ENCODE data around the gene HOXA3. TPM values are rescaled to one million over a fixed set of nuclear protein-coding genes. Genes with fewer than 3 reads are reported as not detected.
A peak's percentile ranks its signal among the peaks of the same experiment; 100 is the strongest.

HOXA3 gene
- polyA plus RNA-seq, 1 of the 3 experiments (the other 2 are of a cell fraction), result 0.15 TPM

GRCh38 chr7:27200761-27201579 is 48.6 kb upstream of the HOXA3 start:
- Histone ChIP-seq H3K4me2 (peak overlapping the region; percentile 51), H3K9me2 (no peaks in the 10 kb centered on the region), H2AFZ (ENCODE audit: low read depth) (no peak overlapping the region), H3K36me3 (replicated peaks in 1 of 2; ENCODE audit: control insufficient read depth in 1 of 2, insufficient read depth in 2 of 2, low read length in 1 of 2) (no peaks in the 10 kb centered on the region), H3F3A (replicated peaks; ENCODE audit: insufficient read depth) (peaks cover 5% of the 10 kb centered on the region), H3K79me2 (ENCODE audit: insufficient read depth) (no peaks in the 10 kb centered on the region), H3K9ac (no peak overlapping the region), H3K4me1 (ENCODE audit: control insufficient read depth in 1 of 2, insufficient read depth in 2 of 2, low read depth in 1 of 2, low read length in 1 of 2) (peaks cover 0 to 7% of the 10 kb centered on the region in 2 experiments; a peak in 1 of 4 replicates), H3K27me3 (ENCODE audit: insufficient read depth) (peaks cover 84% of the 10 kb centered on the region), H3K27ac (ENCODE audit: low read depth in 2 of 2, low read length in 1 of 2) (no peak overlapping the region), H4K20me1 (ENCODE audit: insufficient read depth) (peaks cover 6% of the 10 kb centered on the region; the same call in 1 of the 2 replicates), H3K4me3 (ENCODE audit: low read depth in 2 of 2, low read length in 1 of 2) (peak overlapping the region in 1 of 2 experiments; percentile 7; a peak in 1 of 4 replicates), H3K9me3 (no peaks in the 10 kb centered on the region)
- DNase-seq, result no peak
- ChIA-PET POLR2A (no interaction called here), CTCF (interaction anchor here (0.9 to 5.2 kb wide), 10 partner anchors 9 to 878 kb away, joined by 3 to 44 read pairs (median 4); no protein-coding TSS in a partner anchor)
- 13% methylated on average over 14 of the region's 14 CpGs for whole genome bisulfite sequencing (ENCODE audit: low lambda C conversion rate)
- TF ChIP-seq RCOR1 (IDR thresholded peaks at IDR 0.05; ENCODE audit: low read length) (no peak), TEAD4 (IDR thresholded peaks at IDR 0.05; ENCODE audit: borderline replicate concordance, insufficient read depth) (no peak), JUND (IDR thresholded peaks at IDR 0.05) (no peak), GABPA (IDR thresholded peaks at IDR 0.05; ENCODE audit: low read depth) (no peak), EZH2phosphoT487 (IDR thresholded peaks at IDR 0.05; ENCODE audit: borderline replicate concordance, low read depth) (no peak), NFIC (IDR thresholded peaks at IDR 0.05; ENCODE audit: borderline replicate concordance) (no peak)
- TF ChIP-seq, protein P1, sequence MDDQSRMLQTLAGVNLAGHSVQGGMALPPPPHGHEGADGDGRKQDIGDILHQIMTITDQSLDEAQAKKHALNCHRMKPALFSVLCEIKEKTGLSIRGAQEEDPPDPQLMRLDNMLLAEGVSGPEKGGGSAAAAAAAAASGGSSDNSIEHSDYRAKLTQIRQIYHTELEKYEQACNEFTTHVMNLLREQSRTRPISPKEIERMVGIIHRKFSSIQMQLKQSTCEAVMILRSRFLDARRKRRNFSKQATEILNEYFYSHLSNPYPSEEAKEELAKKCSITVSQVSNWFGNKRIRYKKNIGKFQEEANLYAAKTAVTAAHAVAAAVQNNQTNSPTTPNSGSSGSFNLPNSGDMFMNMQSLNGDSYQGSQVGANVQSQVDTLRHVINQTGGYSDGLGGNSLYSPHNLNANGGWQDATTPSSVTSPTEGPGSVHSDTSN (IDR thresholded peaks at IDR 0.05), result no peak
- TF ChIP-seq, protein P2, sequence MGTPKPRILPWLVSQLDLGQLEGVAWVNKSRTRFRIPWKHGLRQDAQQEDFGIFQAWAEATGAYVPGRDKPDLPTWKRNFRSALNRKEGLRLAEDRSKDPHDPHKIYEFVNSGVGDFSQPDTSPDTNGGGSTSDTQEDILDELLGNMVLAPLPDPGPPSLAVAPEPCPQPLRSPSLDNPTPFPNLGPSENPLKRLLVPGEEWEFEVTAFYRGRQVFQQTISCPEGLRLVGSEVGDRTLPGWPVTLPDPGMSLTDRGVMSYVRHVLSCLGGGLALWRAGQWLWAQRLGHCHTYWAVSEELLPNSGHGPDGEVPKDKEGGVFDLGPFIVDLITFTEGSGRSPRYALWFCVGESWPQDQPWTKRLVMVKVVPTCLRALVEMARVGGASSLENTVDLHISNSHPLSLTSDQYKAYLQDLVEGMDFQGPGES (IDR thresholded peaks at IDR 0.05; ENCODE audit: low read depth, low read length), result no peak

GRCh38 chr7:27199849-27200760 is 47.7 kb upstream of the HOXA3 start, which contains the start of gene HOXA13:
Gene HOXA13, minus strand, starts transcription at chr7:27200091. Its CDS starts 14 bp downstream, at chr7:27200077.
- 6% methylated on average over 42 of the region's 99 CpGs for WGBS (ENCODE audit: low lambda C conversion rate)
- H3K27me3 ChIP-seq (ENCODE audit: insufficient read depth), result peaks cover 84% of the 10 kb centered on the region

More at GRCh38 chr7:27199849-27200760, 47.7 kb upstream of the HOXA3 start, which contains the start of gene HOXA13:
- peaks cover 8% of the 10 kb centered on the region for H3F3A ChIP-seq (replicated peaks; ENCODE audit: insufficient read depth)
- no peak within 1 kb of the TSS for H3K9ac ChIP-seq
- peaks cover 0 to 3% of the 10 kb centered on the region in 2 experiments; a peak in 1 of 4 replicates for H3K4me1 ChIP-seq (ENCODE audit: control insufficient read depth in 1 of 2, insufficient read depth in 2 of 2, low read depth in 1 of 2, low read length in 1 of 2)
- H3K36me3 ChIP-seq (replicated peaks in 1 of 2; ENCODE audit: control insufficient read depth in 1 of 2, insufficient read depth in 2 of 2, low read length in 1 of 2), result no peaks in the 10 kb centered on the region
- TF ChIP-seq, protein P1 (IDR thresholded peaks at IDR 0.05), result no peak
- peak; percentile 72 for TF ChIP-seq EZH2phosphoT487 (IDR thresholded peaks at IDR 0.05; ENCODE audit: borderline replicate concordance, low read depth)
- ChIA-PET POLR2A (interaction anchor here (0.6 kb wide), 1 partner anchor 722 kb away, joined by 3 read pairs; no protein-coding TSS in a partner anchor), CTCF (interaction anchor here (1.0 to 5.2 kb wide), 14 partner anchors 10 to 896 kb away, joined by 3 to 44 read pairs (median 4); no protein-coding TSS in a partner anchor)
- peak; percentile 84 for DNase-seq
- H3K9me3 ChIP-seq, result no peaks in the 10 kb centered on the region
- H3K27ac ChIP-seq (ENCODE audit: low read depth in 2 of 2, low read length in 1 of 2), result no peak within 1 kb of the TSS
- no peaks in the 10 kb centered on the region for H3K79me2 ChIP-seq (ENCODE audit: insufficient read depth)
- no peak within 1 kb of the TSS for H2AFZ ChIP-seq (ENCODE audit: low read depth)
- peak within 1 kb of the TSS; percentile 51; the same call in 1 of the 2 replicates for H3K4me2 ChIP-seq
- H4K20me1 ChIP-seq (ENCODE audit: insufficient read depth), result peaks cover 9% of the 10 kb centered on the region
- peak within 1 kb of the TSS in 1 of 2 experiments; percentile 28; a peak in 3 of 4 replicates for H3K4me3 ChIP-seq (ENCODE audit: low read depth in 2 of 2, low read length in 1 of 2)
- H3K9me2 ChIP-seq, result no peaks in the 10 kb centered on the region
